ENCODE data around the gene MACF1. TPM values are rescaled to one million over a fixed set of nuclear protein-coding genes. Genes with fewer than 3 reads are reported as not detected.

The MACF1 gene
- total RNA-seq, 2 donors from 2014 or later: 273 to 278 TPM

DNA sequence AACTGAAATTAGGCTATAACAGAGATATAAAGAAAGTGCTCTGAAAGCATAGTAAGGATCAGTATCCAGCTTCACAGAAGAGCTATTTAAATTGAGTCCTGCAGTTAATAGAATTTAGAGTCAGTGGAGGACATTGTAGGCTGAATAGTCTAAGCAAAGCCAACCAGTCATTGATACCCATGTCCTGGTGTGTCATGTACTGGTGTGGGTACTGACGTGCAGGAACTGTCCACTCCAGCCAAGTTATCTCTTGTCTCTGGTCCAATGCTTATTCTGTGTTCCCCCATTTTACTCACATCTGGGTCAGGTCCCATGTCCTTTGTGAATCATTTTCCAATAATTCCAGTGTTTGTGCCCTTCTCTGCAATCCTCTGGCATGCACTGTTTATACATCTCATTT is 90.0 kb downstream of the MACF1 start:
- DNase-seq (ENCODE audit: low spot score): no peak
- Histone ChIP-seq H3K9me3 (no peaks in the 10 kb centered on the region), H3K36me3 (peaks cover 87% of the 10 kb centered on the region), H3K4me3 (no peak overlapping the region), H3K4me1 (peaks cover 0 to 13% of the 10 kb centered on the region in 2 donors), H3K27me3 (no peaks in the 10 kb centered on the region), H3K27ac (peak overlapping the region; percentile 31 to 44)
- TF ChIP-seq, protein P1, sequence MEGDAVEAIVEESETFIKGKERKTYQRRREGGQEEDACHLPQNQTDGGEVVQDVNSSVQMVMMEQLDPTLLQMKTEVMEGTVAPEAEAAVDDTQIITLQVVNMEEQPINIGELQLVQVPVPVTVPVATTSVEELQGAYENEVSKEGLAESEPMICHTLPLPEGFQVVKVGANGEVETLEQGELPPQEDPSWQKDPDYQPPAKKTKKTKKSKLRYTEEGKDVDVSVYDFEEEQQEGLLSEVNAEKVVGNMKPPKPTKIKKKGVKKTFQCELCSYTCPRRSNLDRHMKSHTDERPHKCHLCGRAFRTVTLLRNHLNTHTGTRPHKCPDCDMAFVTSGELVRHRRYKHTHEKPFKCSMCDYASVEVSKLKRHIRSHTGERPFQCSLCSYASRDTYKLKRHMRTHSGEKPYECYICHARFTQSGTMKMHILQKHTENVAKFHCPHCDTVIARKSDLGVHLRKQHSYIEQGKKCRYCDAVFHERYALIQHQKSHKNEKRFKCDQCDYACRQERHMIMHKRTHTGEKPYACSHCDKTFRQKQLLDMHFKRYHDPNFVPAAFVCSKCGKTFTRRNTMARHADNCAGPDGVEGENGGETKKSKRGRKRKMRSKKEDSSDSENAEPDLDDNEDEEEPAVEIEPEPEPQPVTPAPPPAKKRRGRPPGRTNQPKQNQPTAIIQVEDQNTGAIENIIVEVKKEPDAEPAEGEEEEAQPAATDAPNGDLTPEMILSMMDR (IDR thresholded peaks at IDR 0.05): no peak

GRCh38 chr1:39295901-39296300 is 91.4 kb downstream of the MACF1 start:
- no peak overlapping the region for H3K27ac ChIP-seq
- H3K27me3 ChIP-seq: no peaks in the 10 kb centered on the region
- no peak overlapping the region for H3K4me3 ChIP-seq
- TF ChIP-seq, protein P1 (IDR thresholded peaks at IDR 0.05): no peak
- H3K9me3 ChIP-seq: no peaks in the 10 kb centered on the region
- peaks cover 0 to 13% of the 10 kb centered on the region in 2 donors for H3K4me1 ChIP-seq
- peaks cover 97% of the 10 kb centered on the region for H3K36me3 ChIP-seq
- no peak for DNase-seq (ENCODE audit: low spot score)

DNA sequence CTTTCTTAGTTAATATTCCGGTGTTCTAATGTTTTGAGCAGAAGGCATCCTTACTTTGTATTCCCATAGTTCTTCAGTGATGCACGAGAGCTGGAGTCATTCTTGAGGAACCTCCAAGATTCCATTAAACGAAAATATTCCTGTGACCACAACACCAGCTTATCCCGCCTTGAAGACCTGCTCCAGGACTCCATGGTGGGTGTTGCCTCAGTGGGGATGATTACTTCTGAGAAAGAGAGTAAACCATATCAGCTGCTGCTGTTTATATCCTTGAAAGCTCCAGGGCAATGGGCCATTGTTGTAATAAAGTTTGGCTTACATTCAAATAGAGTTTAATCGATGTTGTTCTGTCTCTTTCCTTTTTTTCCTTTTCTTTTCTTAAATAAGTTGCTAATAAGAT is 93.1 kb downstream of the MACF1 start:
- TF ChIP-seq, protein P1 (IDR thresholded peaks at IDR 0.05): no peak
- Histone ChIP-seq H3K27ac (no peak overlapping the region), H3K27me3 (no peaks in the 10 kb centered on the region), H3K9me3 (no peaks in the 10 kb centered on the region), H3K4me1 (peaks cover 0 to 13% of the 10 kb centered on the region in 2 donors), H3K4me3 (no peak overlapping the region), H3K36me3 (peaks cover 97% of the 10 kb centered on the region)
- no peak for DNase-seq (ENCODE audit: low spot score)

GRCh38 chr1:39301606-39302005 is 97.1 kb downstream of the MACF1 start:
- Histone ChIP-seq H3K4me1 (no peaks in the 10 kb centered on the region), H3K9me3 (no peaks in the 10 kb centered on the region), H3K4me3 (no peak overlapping the region), H3K27ac (no peak overlapping the region), H3K27me3 (no peaks in the 10 kb centered on the region), H3K36me3 (peaks cover 93% of the 10 kb centered on the region)
- TF ChIP-seq, protein P1 (IDR thresholded peaks at IDR 0.05): no peak
- no peak for DNase-seq (ENCODE audit: low spot score)

GRCh38 chr1:39305555-39305954 is 101.1 kb downstream of the MACF1 start:
- H3K36me3 ChIP-seq: peaks cover 86% of the 10 kb centered on the region
- DNase-seq (ENCODE audit: low spot score): no peak
- no peak overlapping the region for H3K4me3 ChIP-seq
- no peaks in the 10 kb centered on the region for H3K27me3 ChIP-seq
- H3K9me3 ChIP-seq: no peaks in the 10 kb centered on the region
- TF ChIP-seq, protein P1 (IDR thresholded peaks at IDR 0.05): no peak
- no peak overlapping the region for H3K27ac ChIP-seq
- no peaks in the 10 kb centered on the region for H3K4me1 ChIP-seq

DNA sequence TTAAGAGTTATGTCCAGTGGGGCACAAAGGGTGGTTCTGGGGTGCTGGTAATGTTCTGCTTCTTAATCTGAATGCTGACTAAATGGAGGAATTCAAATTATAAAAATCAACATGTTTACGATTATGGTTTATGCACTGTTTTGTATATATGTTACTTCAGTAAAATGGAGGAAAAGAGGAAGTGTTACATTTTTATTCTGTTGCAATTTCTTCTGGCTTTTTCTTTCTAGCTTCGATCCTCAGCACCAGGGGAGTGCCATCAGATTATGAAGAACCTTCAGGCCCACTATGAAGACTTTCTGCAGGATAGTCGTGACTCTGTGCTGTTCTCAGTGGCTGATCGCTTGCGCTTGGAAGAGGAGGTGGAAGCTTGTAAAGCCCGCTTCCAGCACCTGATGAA is 105.5 kb downstream of the MACF1 start:
- Histone ChIP-seq H3K4me1 (no peaks in the 10 kb centered on the region), H3K9me3 (no peaks in the 10 kb centered on the region), H3K4me3 (no peak overlapping the region), H3K36me3 (peaks cover 83% of the 10 kb centered on the region), H3K27me3 (no peaks in the 10 kb centered on the region), H3K27ac (no peak overlapping the region)
- DNase-seq (ENCODE audit: low spot score): no peak
- TF ChIP-seq, protein P1 (IDR thresholded peaks at IDR 0.05): no peak

Measured in right atrium auricular region (tissue), 2 donors.